Liver (tissue), 9 donors: Measurements from ENCODE around the gene GABPB1. TPM values are rescaled to one million over a fixed set of nuclear protein-coding genes. Genes with fewer than 3 reads are reported as not detected.

Source experiments
- DNase-seq: peaks from one replicate; pipeline ENCODE4 v3.0.0-alpha.2; 2017; ENCODE audit warnings: low spot score
- H3K27ac ChIP-seq, 2 donors: one replicate each; pipeline ENCODE4 v1.7.0; 2013; ENCODE audit warnings: inconsistent platforms in 2 of 2, low read length in 2 of 2, control low read depth in 1 of 2, low read depth in 1 of 2, mild to moderate bottlenecking in 1 of 2
- H3K27me3 ChIP-seq, 4 donors: one replicate each; pipeline versions ENCODE4 v1.6.1 to v1.7.0; 2013; ENCODE audit warnings: low read length in 3 of 4, inconsistent platforms in 1 of 4, mild to moderate bottlenecking in 1 of 4, moderate library complexity in 1 of 4; ENCODE audit not compliant: control insufficient read depth in 4 of 4, insufficient read depth in 4 of 4
- H3K36me3 ChIP-seq, 4 donors: one replicate each; pipeline versions ENCODE4 v1.6.1 to v1.7.0; 2013; ENCODE audit warnings: low read length in 3 of 4, mild to moderate bottlenecking in 3 of 4, low read depth in 1 of 4, moderate library complexity in 1 of 4; ENCODE audit not compliant: control insufficient read depth in 4 of 4, insufficient read depth in 3 of 4
- H3K4me1 ChIP-seq, 4 donors: one replicate each; pipeline versions ENCODE4 v1.6.1 to v1.7.0; 2013; ENCODE audit warnings: low read length in 3 of 4, mild to moderate bottlenecking in 3 of 4, moderate library complexity in 1 of 4; ENCODE audit not compliant: control insufficient read depth in 4 of 4, insufficient read depth in 4 of 4
- H3K4me3 ChIP-seq, 3 donors: one replicate each; pipeline versions ENCODE4 v1.6.1 to v1.7.0; 2013; ENCODE audit warnings: low read length in 3 of 3, control low read depth in 1 of 3, low read depth in 1 of 3, mild to moderate bottlenecking in 1 of 3
- H3K9ac ChIP-seq, 2 donors: one replicate each; pipeline ENCODE4 v1.7.0; 2013; ENCODE audit warnings: low read length in 2 of 2, mild to moderate bottlenecking in 2 of 2, moderate library complexity in 2 of 2, control low read depth in 1 of 2, low read depth in 1 of 2
- H3K9me3 ChIP-seq, 4 donors: one replicate each; pipeline versions ENCODE4 v1.6.1 to v1.7.0; 2013; ENCODE audit warnings: low read length in 3 of 4; ENCODE audit not compliant: control insufficient read depth in 4 of 4
- CTCF ChIP-seq: fragments of 150-350 bp; IDR thresholded peaks from 2 replicates; pipeline ENCODE4 v1.5.1; 2017; ENCODE audit warnings: improper control_type of control experiment, low read depth, low read length; ENCODE audit not compliant: missing input control
- EGR1 ChIP-seq, 2 donors: IDR thresholded peaks; 2 replicates each; pipeline ENCODE4 v1.6.1; 2016 to 2018; ENCODE audit warnings: antibody characterized with exemption in 2 of 2, low read depth in 2 of 2
- FOXA1 ChIP-seq: IDR thresholded peaks from 2 replicates; pipeline ENCODE4 v1.6.1; 2016; ENCODE audit warnings: antibody characterized with exemption
- FOXA2 ChIP-seq: IDR thresholded peaks from 2 replicates; pipeline ENCODE4 v1.6.1; 2016; ENCODE audit warnings: antibody characterized with exemption
- GABPA ChIP-seq, 2 donors: IDR thresholded peaks in 1 of 2; conservative IDR thresholded peaks in 1 of 2; 2 replicates each; pipeline ENCODE4 v1.6.1; 2016; ENCODE audit warnings: antibody characterized with exemption in 2 of 2, mild to moderate bottlenecking in 1 of 2, moderate library complexity in 1 of 2
- HNF4A ChIP-seq, 2 donors: conservative IDR thresholded peaks; 2 replicates each; pipeline ENCODE4 v1.6.1; 2016; ENCODE audit warnings: antibody characterized with exemption in 2 of 2, mild to moderate bottlenecking in 2 of 2
- HNF4G ChIP-seq: IDR thresholded peaks from 2 replicates; pipeline ENCODE4 v1.6.1; 2016; ENCODE audit warnings: antibody characterized with exemption
- JUND ChIP-seq, 2 donors: IDR thresholded peaks; 2 replicates each; pipeline ENCODE4 v1.6.1; 2016; ENCODE audit warnings: antibody characterized with exemption in 2 of 2
- NR2F2 ChIP-seq: IDR thresholded peaks from 2 replicates; pipeline ENCODE4 v1.6.1; 2016; ENCODE audit warnings: antibody characterized with exemption
- RAD21 ChIP-seq, 2 donors: IDR thresholded peaks; 2 replicates each; pipeline ENCODE4 v1.6.1; 2016; ENCODE audit warnings: antibody characterized with exemption in 2 of 2, mild to moderate bottlenecking in 2 of 2
- REST ChIP-seq: IDR thresholded peaks from 2 replicates; pipeline ENCODE4 v1.6.1; 2016; ENCODE audit warnings: antibody characterized with exemption, mild to moderate bottlenecking
- RXRA ChIP-seq, 2 donors: IDR thresholded peaks; 2 replicates each; pipeline ENCODE4 v1.6.1; 2017 to 2018; ENCODE audit warnings: antibody characterized with exemption in 2 of 2, mild to moderate bottlenecking in 1 of 2
- SP1 ChIP-seq: IDR thresholded peaks from 2 replicates; pipeline ENCODE4 v1.6.1; 2018; ENCODE audit warnings: antibody characterized with exemption, mild to moderate bottlenecking
- TAF1 ChIP-seq: conservative IDR thresholded peaks from 2 replicates; pipeline ENCODE4 v1.6.1; 2016; ENCODE audit warnings: antibody characterized with exemption, mild to moderate bottlenecking
- YY1 ChIP-seq: IDR thresholded peaks from 2 replicates; pipeline ENCODE4 v1.6.1; 2016; ENCODE audit warnings: antibody characterized with exemption, mild to moderate bottlenecking
- WGBS: extraction: QIAGEN DNeasy Blood & Tissue Kit; methylation state at CpG from one replicate; pipeline ENCODE4 v1.1.7; 2013; 5-methylcytosine and 5-hydroxymethylcytosine counted together
- polyA plus RNA-seq, 2 donors: library from polyadenylated mRNA; stranded (reverse) in 1 of 2; unstranded in 1 of 2; fragments of 200-250 nt in 1 of 2; fragments of >200 nt in 1 of 2; fragmentation: Nextera tagmentation in 1 of 2; extraction: Ambion mirVana in 1 of 2; gene quantifications; one replicate each; pipeline versions ENCODE4 v1.2.1 to v1.2.3, GENCODE V29; 2013 to 2015
- total RNA-seq, 2 donors: library from RNA; depleted of rRNA; stranded (reverse); fragments of >200 nt; gene quantifications; one replicate each; pipeline ENCODE4 v1.2.3, GENCODE V29; 2014
- TF ChIP-seq, protein P1 (sequence below): IDR thresholded peaks from 2 replicates; pipeline ENCODE4 v1.6.1; 2016; ENCODE audit warnings: antibody characterized with exemption
- TF ChIP-seq, protein P2 (sequence below): IDR thresholded peaks from 2 replicates; pipeline ENCODE4 v1.6.1; 2016; ENCODE audit warnings: antibody characterized with exemption
- donor health status: healthy.
- donor health status: healthy.
- donor health status: healthy.
- donor health status: healthy.
- donor health status: healthy.

The GABPB1 gene
- total and polyA plus RNA-seq, 4 donors = 4.4 to 23.6 (median 9.8) TPM

DNA sequence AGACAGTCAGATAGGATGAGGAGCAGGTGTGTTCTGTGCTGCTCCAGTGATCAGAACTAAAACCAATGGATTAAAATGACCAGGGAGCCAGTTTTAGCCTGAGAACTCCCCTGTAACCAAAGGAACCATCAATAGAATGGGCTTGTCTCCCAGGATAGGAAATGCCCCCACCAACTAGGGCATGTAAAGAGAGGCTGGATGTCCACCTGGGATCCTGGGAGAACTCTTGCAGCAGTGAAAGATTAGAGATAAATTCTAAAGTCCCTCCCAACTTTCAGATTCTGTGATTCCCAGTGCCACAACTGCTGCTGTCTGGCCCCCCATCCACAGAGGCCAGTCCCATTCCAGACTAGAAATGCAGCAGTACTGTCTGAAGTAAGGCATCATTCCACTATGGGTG lies 123.2 kb downstream of the GABPB1 start:
- TF ChIP-seq EGR1 (IDR thresholded peaks at IDR 0.05; ENCODE audit: low read depth in 2 of 2) (no peak), REST (no peak), YY1 (no peak), JUND (IDR thresholded peaks at IDR 0.05) (no peak), GABPA (IDR thresholded peaks at IDR 0.05 in 1 of 2, conservative IDR thresholded peaks at IDR 0.05 in 1 of 2) (no peak), TAF1 (no peak), HNF4A (conservative IDR thresholded peaks at IDR 0.05) (no peak), FOXA2 (no peak), SP1 (no peak), FOXA1 (no peak), RAD21 (IDR thresholded peaks at IDR 0.05) (no peak), NR2F2 (no peak), RXRA (IDR thresholded peaks at IDR 0.05) (no peak)
- TF ChIP-seq, protein P1, sequence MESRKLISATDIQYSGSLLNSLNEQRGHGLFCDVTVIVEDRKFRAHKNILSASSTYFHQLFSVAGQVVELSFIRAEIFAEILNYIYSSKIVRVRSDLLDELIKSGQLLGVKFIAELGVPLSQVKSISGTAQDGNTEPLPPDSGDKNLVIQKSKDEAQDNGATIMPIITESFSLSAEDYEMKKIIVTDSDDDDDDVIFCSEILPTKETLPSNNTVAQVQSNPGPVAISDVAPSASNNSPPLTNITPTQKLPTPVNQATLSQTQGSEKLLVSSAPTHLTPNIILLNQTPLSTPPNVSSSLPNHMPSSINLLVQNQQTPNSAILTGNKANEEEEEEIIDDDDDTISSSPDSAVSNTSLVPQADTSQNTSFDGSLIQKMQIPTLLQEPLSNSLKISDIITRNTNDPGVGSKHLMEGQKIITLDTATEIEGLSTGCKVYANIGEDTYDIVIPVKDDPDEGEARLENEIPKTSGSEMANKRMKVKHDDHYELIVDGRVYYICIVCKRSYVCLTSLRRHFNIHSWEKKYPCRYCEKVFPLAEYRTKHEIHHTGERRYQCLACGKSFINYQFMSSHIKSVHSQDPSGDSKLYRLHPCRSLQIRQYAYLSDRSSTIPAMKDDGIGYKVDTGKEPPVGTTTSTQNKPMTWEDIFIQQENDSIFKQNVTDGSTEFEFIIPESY = no peak
- TF ChIP-seq, protein P2, sequence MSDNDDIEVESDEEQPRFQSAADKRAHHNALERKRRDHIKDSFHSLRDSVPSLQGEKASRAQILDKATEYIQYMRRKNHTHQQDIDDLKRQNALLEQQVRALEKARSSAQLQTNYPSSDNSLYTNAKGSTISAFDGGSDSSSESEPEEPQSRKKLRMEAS = no peak
- Histone ChIP-seq H3K4me3 (no peak overlapping the region), H3K27me3 (no peaks in the 10 kb centered on the region), H3K27ac (no peak overlapping the region), H3K36me3 (peaks cover 0 to 52% (median 22%) of the 10 kb centered on the region in 4 donors), H3K9me3 (no peaks in the 10 kb centered on the region), H3K4me1 (peaks cover 11 to 45% (median 32%) of the 10 kb centered on the region in 4 donors), H3K9ac (no peak overlapping the region)
- DNase-seq = no peak

DNA sequence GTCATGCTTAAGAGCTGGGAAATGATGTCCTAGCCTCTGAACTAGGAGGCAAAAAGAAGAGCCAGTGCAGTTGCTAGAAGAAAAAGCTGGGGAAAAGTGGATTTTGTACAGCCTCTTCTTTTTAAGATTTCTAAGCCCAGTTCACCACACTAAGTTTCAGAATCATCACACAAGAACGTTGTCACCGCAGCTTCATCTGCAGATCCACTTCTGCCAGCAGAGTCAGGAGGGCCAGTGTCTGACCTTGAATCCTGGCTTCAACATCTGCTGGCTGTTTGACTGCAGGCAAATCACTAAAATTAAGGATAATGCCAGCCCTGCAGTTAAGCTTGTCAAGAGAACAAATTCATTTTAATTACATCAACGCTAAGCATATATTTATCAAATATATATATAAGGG lies 125.7 kb downstream of the GABPB1 start:
- no peak overlapping the region for H3K4me3 ChIP-seq
- TF ChIP-seq SP1 (no peak), NR2F2 (no peak), HNF4A (conservative IDR thresholded peaks at IDR 0.05) (no peak), CTCF (no peak), RAD21 (IDR thresholded peaks at IDR 0.05) (no peak), REST (no peak), FOXA2 (no peak), HNF4G (no peak), RXRA (IDR thresholded peaks at IDR 0.05) (no peak), EGR1 (IDR thresholded peaks at IDR 0.05; ENCODE audit: low read depth in 2 of 2) (no peak), TAF1 (no peak), JUND (IDR thresholded peaks at IDR 0.05) (no peak)
- H3K27me3 ChIP-seq = no peaks in the 10 kb centered on the region
- no peak overlapping the region for H3K27ac ChIP-seq
- peaks cover 9 to 46% (median 36%) of the 10 kb centered on the region in 4 donors for H3K4me1 ChIP-seq
- no peak for DNase-seq
- no peaks in the 10 kb centered on the region for H3K9me3 ChIP-seq
- 66% methylated on average over 3 of the region's 3 CpGs for WGBS
- peaks cover 0 to 47% (median 22%) of the 10 kb centered on the region in 4 donors for H3K36me3 ChIP-seq
- H3K9ac ChIP-seq = no peak overlapping the region
